Neural cell (in vitro differentiated cells): ENCODE results near the gene TNRC6A. TPM values are rescaled to one million over a fixed set of nuclear protein-coding genes. Genes with fewer than 3 reads are reported as not detected.

ENCODE experiments used
- H2AFZ ChIP-seq: fragments of 200-600, 300-800 bp; sonication (generic), shearing (Covaris generic); 2 replicates; pipeline ENCODE4 v1.6.0; 2014; ENCODE audit warnings: low read depth, mild to moderate bottlenecking, antibody characterized with exemption, low read length, moderate library complexity
- H3F3A ChIP-seq: fragments of 200-600 bp; shearing (Covaris generic); 2 replicates; pipeline ENCODE4 v1.6.1; 2016; ENCODE audit warnings: mild to moderate bottlenecking, moderate library complexity, mixed read lengths, antibody characterized with exemption, low read length; ENCODE audit not compliant: insufficient read depth, poor library complexity, severe bottlenecking
- H3K27ac ChIP-seq: fragments of 200-600, 300-800 bp; sonication (generic), shearing (Covaris generic); 2 replicates; pipeline ENCODE4 v1.5.1; 2014; ENCODE audit warnings: mild to moderate bottlenecking, low read length, moderate library complexity
- H3K27me3 ChIP-seq: fragments of 300-800, 200-600 bp; sonication (generic), shearing (Covaris generic); 2 replicates; pipeline ENCODE4 v1.6.0; 2014; ENCODE audit warnings: mild to moderate bottlenecking, low read depth, low read length, moderate library complexity; ENCODE audit not compliant: insufficient read depth
- H3K36me3 ChIP-seq: fragments of 300-800, 200-600 bp; sonication (generic), shearing (Covaris generic); 2 replicates; pipeline ENCODE4 v1.5.1; 2014; ENCODE audit warnings: mild to moderate bottlenecking, antibody characterized with exemption, low read length, moderate library complexity; ENCODE audit not compliant: insufficient read depth
- H3K4me2 ChIP-seq: fragments of 300-800, 200-600 bp; sonication (generic), shearing (Covaris generic); 2 replicates; pipeline ENCODE4 v1.6.0; 2014; ENCODE audit warnings: mild to moderate bottlenecking, low read length
- H3K4me3 ChIP-seq: fragments of 300-800, 200-600 bp; sonication (generic), shearing (Covaris generic); 2 replicates; pipeline ENCODE4 v1.5.1; 2014; ENCODE audit warnings: mild to moderate bottlenecking, low read length, moderate library complexity
- H3K79me2 ChIP-seq: fragments of 200-600 bp; shearing (Covaris generic); replicated peaks from 2 replicates; pipeline ENCODE4 v1.6.0; 2014; ENCODE audit warnings: mild to moderate bottlenecking, low read length, moderate library complexity; ENCODE audit not compliant: insufficient read depth
- H3K9ac ChIP-seq: fragments of 300-800, 200-600 bp; sonication (generic), shearing (Covaris generic); 2 replicates; pipeline ENCODE4 v1.6.1; 2016; ENCODE audit warnings: mild to moderate bottlenecking, low read length, mixed read lengths
- H3K9me2 ChIP-seq: fragments of 200-600 bp; shearing (Covaris generic); 2 replicates; pipeline ENCODE4 v1.6.1; 2016; ENCODE audit warnings: mild to moderate bottlenecking, low read length, mixed read lengths; ENCODE audit not compliant: insufficient read depth
- H3K9me3 ChIP-seq: fragments of 200-600, 300-800 bp; sonication (generic), shearing (Covaris generic); 2 replicates; pipeline ENCODE4 v1.6.1; 2016; ENCODE audit warnings: mild to moderate bottlenecking, mixed run types, low read length, moderate library complexity, mixed read lengths
- H4K20me1 ChIP-seq: fragments of 200-600 bp; shearing (Covaris generic); 2 replicates; pipeline ENCODE4 v1.6.1; 2016; ENCODE audit warnings: mild to moderate bottlenecking, mixed run types; ENCODE audit not compliant: insufficient read depth
- CTCF ChIP-seq: fragments of 450-650 bp; IDR thresholded peaks from 2 replicates; pipeline ENCODE4 v1.5.1; 2014; ENCODE audit warnings: antibody characterized with exemption, mild to moderate bottlenecking, moderate library complexity; ENCODE audit not compliant: poor library complexity, severe bottlenecking
- EP300 ChIP-seq: fragments of 450-650 bp; conservative IDR thresholded peaks from 2 replicates; pipeline ENCODE4 v1.6.1; 2014; ENCODE audit warnings: antibody characterized with exemption, mild to moderate bottlenecking, moderate library complexity; ENCODE audit not compliant: poor library complexity, severe bottlenecking
- EZH2 ChIP-seq: fragments of 200-600, 300-800 bp; shearing (Covaris generic), sonication (generic); IDR thresholded peaks from 2 replicates; pipeline ENCODE4 v1.6.1; 2014; ENCODE audit warnings: antibody characterized with exemption, low read length, borderline replicate concordance, mild to moderate bottlenecking; ENCODE audit not compliant: insufficient read depth, poor library complexity, severe bottlenecking
- MXI1 ChIP-seq: fragments of 450-650 bp; conservative IDR thresholded peaks from 2 replicates; pipeline ENCODE4 v1.6.1; 2014; ENCODE audit warnings: antibody characterized with exemption, mild to moderate bottlenecking; ENCODE audit not compliant: poor library complexity, severe bottlenecking
- POLR2AphosphoS5 ChIP-seq: IDR thresholded peaks from 2 replicates; pipeline ENCODE4 v1.6.1; 2012
- RAD21 ChIP-seq: fragments of 450-650 bp; conservative IDR thresholded peaks from 2 replicates; pipeline ENCODE4 v1.6.1; 2014; ENCODE audit warnings: antibody characterized with exemption, mild to moderate bottlenecking, moderate library complexity
- REST ChIP-seq: IDR thresholded peaks from 2 replicates; pipeline ENCODE4 v1.6.1; 2012; ENCODE audit warnings: borderline replicate concordance
- SMC3 ChIP-seq: fragments of 450-650 bp; conservative IDR thresholded peaks from 2 replicates; pipeline ENCODE4 v1.6.1; 2014; ENCODE audit warnings: antibody characterized with exemption, mild to moderate bottlenecking, moderate library complexity; ENCODE audit not compliant: poor library complexity
- TAF1 ChIP-seq: IDR thresholded peaks from 2 replicates; pipeline ENCODE4 v1.6.1; 2012; ENCODE audit warnings: low read depth
- polyA plus RNA-seq: library from polyadenylated mRNA; depleted of rRNA; stranded (reverse); fragments of >200 nt; gene quantifications from 2 replicates; pipeline ENCODE4 v1.2.3, GENCODE V29; 2014

Gene TNRC6A
- polyA plus RNA-seq, 1 donor from 2014 or later: 32.1 TPM

- Histone ChIP-seq H3K9ac (peak overlapping the region; percentile 30), H3F3A (peaks cover 4% of the 10 kb centered on the region)
- TF ChIP-seq SMC3: no peak
- TF ChIP-seq MXI1: no peak
- no peak for TF ChIP-seq TAF1
- no peak for TF ChIP-seq EZH2
- TF ChIP-seq RAD21: no peak
Observed at GRCh38 chr16:24731722-24732419, 2.4 kb downstream of the TNRC6A start.

GRCh38 chr16:24734382-24734781, 4.9 kb downstream of the TNRC6A start:
- H3K27me3 ChIP-seq: no peaks in the 10 kb centered on the region
- no peak overlapping the region for H2AFZ ChIP-seq
- H3K9me3 ChIP-seq: no peaks in the 10 kb centered on the region
- H3K4me2 ChIP-seq: no peak overlapping the region
- H3K27ac ChIP-seq: no peak overlapping the region
- H3K9ac ChIP-seq: no peak overlapping the region
- no peak overlapping the region for H3K4me3 ChIP-seq
- peaks cover 91% of the 10 kb centered on the region for H3K79me2 ChIP-seq
- H3K9me2 ChIP-seq: no peaks in the 10 kb centered on the region
- H4K20me1 ChIP-seq: peaks cover 20% of the 10 kb centered on the region
- TF ChIP-seq EP300 (no peak), MXI1 (no peak)
- peaks cover 5% of the 10 kb centered on the region for H3K36me3 ChIP-seq
- H3F3A ChIP-seq: no peaks in the 10 kb centered on the region

More at GRCh38 chr16:24731722-24732419, 2.4 kb downstream of the TNRC6A start:
- H3K4me2 ChIP-seq: peak overlapping the region; percentile 76
- H3K36me3 ChIP-seq: no peaks in the 10 kb centered on the region
- H2AFZ ChIP-seq: no peak overlapping the region
- peak overlapping the region; percentile 70 for H3K4me3 ChIP-seq
- H3K9me2 ChIP-seq: no peaks in the 10 kb centered on the region
- peaks cover 66% of the 10 kb centered on the region for H3K79me2 ChIP-seq
- no peaks in the 10 kb centered on the region for H3K9me3 ChIP-seq
- H4K20me1 ChIP-seq: peaks cover 14% of the 10 kb centered on the region
- H3K27me3 ChIP-seq: no peaks in the 10 kb centered on the region
- H3K27ac ChIP-seq: no peak overlapping the region

- Histone ChIP-seq H2AFZ (no peak overlapping the region), H3K9me2 (no peaks in the 10 kb centered on the region), H3K27ac (no peak overlapping the region), H3K4me2 (no peak overlapping the region), H3K79me2 (peaks cover 98% of the 10 kb centered on the region), H3K9ac (no peak overlapping the region), H4K20me1 (peaks cover 18% of the 10 kb centered on the region), H3K36me3 (peaks cover 5% of the 10 kb centered on the region), H3F3A (no peaks in the 10 kb centered on the region), H3K9me3 (no peaks in the 10 kb centered on the region), H3K4me3 (no peak overlapping the region), H3K27me3 (no peaks in the 10 kb centered on the region)
- no peak for TF ChIP-seq MXI1
Observed at GRCh38 chr16:24736758-24737157, 7.3 kb downstream of the TNRC6A start.

GRCh38 chr16:24737391-24737871, 8.0 kb downstream of the TNRC6A start:
- Histone ChIP-seq H3K4me3 (no peak overlapping the region), H3F3A (no peaks in the 10 kb centered on the region), H2AFZ (no peak overlapping the region), H3K27ac (no peak overlapping the region), H3K79me2 (peaks cover 98% of the 10 kb centered on the region), H3K36me3 (peaks cover 5% of the 10 kb centered on the region), H4K20me1 (peaks cover 17% of the 10 kb centered on the region), H3K4me2 (no peak overlapping the region), H3K9me3 (no peaks in the 10 kb centered on the region), H3K27me3 (no peaks in the 10 kb centered on the region), H3K9ac (no peak overlapping the region), H3K9me2 (no peaks in the 10 kb centered on the region)
- no peak for TF ChIP-seq CTCF
- TF ChIP-seq RAD21: no peak
- no peak for TF ChIP-seq EP300
- TF ChIP-seq EZH2: no peak
- no peak for TF ChIP-seq POLR2AphosphoS5
- TF ChIP-seq SMC3: no peak
- no peak for TF ChIP-seq TAF1
- TF ChIP-seq MXI1: no peak
- TF ChIP-seq REST: no peak
